ENCODE results near the gene GPN3.
"Not testable (repeated sequence)": the region's sequence is repeated elsewhere in the genome, so short reads cannot be mapped to it uniquely, and the experiment has no call there.

Gene GPN3

GRCh38 chr12:110466791-110467190 lies 1.3 kb downstream of the GPN3 start:
- TF ChIP-seq CTCF (IDR thresholded peaks at IDR 0.05; ENCODE audit: low read depth, low read length, missing control alignments) = no peak
- H3K4me3 ChIP-seq (ENCODE audit: low read depth, low read length) = peak overlapping the region; percentile 73; the same call in 1 of the 2 replicates
- DNase-seq (ENCODE audit: low read depth) = no peak

- not testable (repeated sequence) for H3K4me3 ChIP-seq (ENCODE audit: low read depth, low read length); DNase-seq (ENCODE audit: low read depth)
Observed at GRCh38 chr12:110465765-110466164, 2.3 kb downstream of the GPN3 start.

GRCh38 chr12:110465024-110465423 lies 3.0 kb downstream of the GPN3 start:
- no peak for DNase-seq (ENCODE audit: low read depth)
- no peak overlapping the region for H3K4me3 ChIP-seq (ENCODE audit: low read depth, low read length)
- TF ChIP-seq CTCF (IDR thresholded peaks at IDR 0.05; ENCODE audit: low read depth, low read length, missing control alignments) = no peak

GRCh38 chr12:110461189-110461588 lies 6.9 kb downstream of the GPN3 start:
- not testable (repeated sequence) for DNase-seq (ENCODE audit: low read depth); H3K4me3 ChIP-seq (ENCODE audit: low read depth, low read length)

GRCh38 chr12:110458756-110459155 lies 9.3 kb downstream of the GPN3 start:
- no peak for TF ChIP-seq CTCF (IDR thresholded peaks at IDR 0.05; ENCODE audit: low read depth, low read length, missing control alignments)
- no peak overlapping the region for H3K4me3 ChIP-seq (ENCODE audit: low read depth, low read length)
- no peak for DNase-seq (ENCODE audit: low read depth)

- no peak overlapping the region for H3K4me3 ChIP-seq (ENCODE audit: low read depth, low read length)
- no peak for DNase-seq (ENCODE audit: low read depth)
- TF ChIP-seq CTCF (IDR thresholded peaks at IDR 0.05; ENCODE audit: low read depth, low read length, missing control alignments) = no peak
Observed at GRCh38 chr12:110453569-110454296, 14.3 kb downstream of the GPN3 start.

- no peak overlapping the region for H3K4me3 ChIP-seq (ENCODE audit: low read depth, low read length)
- no peak for DNase-seq (ENCODE audit: low read depth)
- no peak for TF ChIP-seq CTCF (IDR thresholded peaks at IDR 0.05; ENCODE audit: low read depth, low read length, missing control alignments)
Observed at GRCh38 chr12:110451263-110451662, 16.8 kb downstream of the GPN3 start.

GRCh38 chr12:110449799-110450497 lies 18.1 kb downstream of the GPN3 start, which contains the start of gene ARPC3:
ARPC3 (minus strand) TSS chr12:110450337; CDS start chr12:110450260, 77 bp downstream.
- DNase-seq (ENCODE audit: low read depth) = peak; percentile 90
- peak within 1 kb of the TSS; percentile 60 for H3K4me3 ChIP-seq (ENCODE audit: low read depth, low read length)
- TF ChIP-seq CTCF (IDR thresholded peaks at IDR 0.05; ENCODE audit: low read depth, low read length, missing control alignments) = peak; percentile 85

Measured in GM12864 (cell line).